SK-N-MC (cell line): ENCODE results near the gene PAK1.

ENCODE experiments used
- EZH2 ChIP-seq: fragments of 200-600 bp; sonication (generic); IDR thresholded peaks from one replicate; pipeline ENCODE4 v1.6.1; 2017; ENCODE audit warnings: antibody characterized with exemption
- FOXP2 ChIP-seq: optimal IDR thresholded peaks from 2 replicates; pipeline ENCODE3; 2011; ENCODE audit warnings: mild to moderate bottlenecking, moderate library complexity; ENCODE audit not compliant: insufficient read depth; ENCODE audit errors: extremely low read length, control extremely low read depth
- POLR2AphosphoS5 ChIP-seq: IDR thresholded peaks from 2 replicates; pipeline ENCODE4 v1.6.1; 2012; ENCODE audit warnings: mild to moderate bottlenecking, low read depth, low read length, borderline replicate concordance

- TF ChIP-seq EZH2 (no peak), POLR2AphosphoS5 (no peak), FOXP2 (no peak)
Observed at GRCh38 chr11:77512092-77512491, 38.2 kb upstream of the PAK1 start.
